MM.1S (cell line): ENCODE data around the gene FAM47A.

Experiments
- DNase-seq: peaks from one replicate; pipeline ENCODE4 v3.0.0-alpha.2; 2015
- H2AFZ ChIP-seq: fragments of 300-600 bp; sonication (generic); 2 replicates; pipeline ENCODE4 v1.6.0; 2016; ENCODE audit warnings: antibody characterized with exemption, low read length
- H3F3A ChIP-seq: fragments of 300-600 bp; sonication (generic); 2 replicates; pipeline ENCODE4 v1.6.1; 2016; ENCODE audit warnings: mild to moderate bottlenecking, antibody characterized with exemption, low read length, moderate library complexity, mixed read lengths; ENCODE audit not compliant: insufficient read depth
- H3K27ac ChIP-seq: fragments of 300-600 bp; sonication (generic); 2 replicates; pipeline ENCODE4 v1.5.1; 2016; ENCODE audit warnings: mild to moderate bottlenecking, low read length
- H3K27me3 ChIP-seq: fragments of 300-600 bp; sonication (generic); replicated peaks from 2 replicates; pipeline ENCODE4 v1.6.0; 2016; ENCODE audit warnings: low read length; ENCODE audit not compliant: insufficient read depth
- H3K36me3 ChIP-seq: fragments of 300-600 bp; sonication (generic); replicated peaks from 2 replicates; pipeline ENCODE4 v1.6.1; 2016; ENCODE audit warnings: mild to moderate bottlenecking, low read length, mixed read lengths; ENCODE audit not compliant: insufficient read depth
- H3K4me1 ChIP-seq: fragments of 300-600 bp; sonication (generic); 2 replicates; pipeline ENCODE4 v1.6.1; 2016; ENCODE audit warnings: low read length, mixed read lengths
- H3K4me2 ChIP-seq: fragments of 300-600 bp; sonication (generic); 2 replicates; pipeline ENCODE4 v1.6.0; 2016; ENCODE audit warnings: low read depth, low read length
- H3K4me3 ChIP-seq: fragments of 300-600 bp; sonication (generic); 2 replicates; pipeline ENCODE4 v1.5.1; 2016; ENCODE audit warnings: low read length, mixed read lengths
- H3K79me2 ChIP-seq: fragments of 300-600 bp; sonication (generic); 2 replicates; pipeline ENCODE4 v1.6.1; 2016; ENCODE audit warnings: mixed run types, low read length, mixed read lengths
- H3K9ac ChIP-seq: fragments of 300-600 bp; sonication (generic); 2 replicates; pipeline ENCODE4 v1.6.1; 2016; ENCODE audit warnings: low read length, mixed read lengths
- H3K9me2 ChIP-seq: fragments of 300-600 bp; sonication (generic); replicated peaks from 2 replicates; pipeline ENCODE4 v1.6.1; 2016; ENCODE audit warnings: mild to moderate bottlenecking, low read length, mixed read lengths; ENCODE audit not compliant: insufficient read depth
- H3K9me3 ChIP-seq: fragments of 300-600 bp; sonication (generic); replicated peaks from 2 replicates; pipeline ENCODE4 v1.6.1; 2016; ENCODE audit warnings: mild to moderate bottlenecking, low read length, mixed read lengths; ENCODE audit not compliant: insufficient read depth
- H4K20me1 ChIP-seq: fragments of 300-600 bp; sonication (generic); 2 replicates; pipeline ENCODE4 v1.6.1; 2016; ENCODE audit warnings: mild to moderate bottlenecking, low read length, moderate library complexity, mixed read lengths; ENCODE audit not compliant: insufficient read depth
- EZH2 ChIP-seq: fragments of 300-600 bp; sonication (generic); optimal IDR thresholded peaks from 2 replicates; pipeline ENCODE3; 2017; ENCODE audit warnings: low read depth, mild to moderate bottlenecking, antibody characterized with exemption, low read length, mixed read lengths
- EZH2phosphoT487 ChIP-seq: fragments of 300-600 bp; sonication (generic); IDR thresholded peaks from 2 replicates; pipeline ENCODE4 v1.6.1; 2018; ENCODE audit warnings: antibody characterized with exemption, low read length
- TF ChIP-seq, protein P1 (sequence below): fragments of 300-600 bp; sonication (generic); IDR thresholded peaks from 2 replicates; pipeline ENCODE4 v1.5.1; 2016; ENCODE audit warnings: antibody characterized with exemption, low read length, mixed read lengths

The FAM47A gene

DNA sequence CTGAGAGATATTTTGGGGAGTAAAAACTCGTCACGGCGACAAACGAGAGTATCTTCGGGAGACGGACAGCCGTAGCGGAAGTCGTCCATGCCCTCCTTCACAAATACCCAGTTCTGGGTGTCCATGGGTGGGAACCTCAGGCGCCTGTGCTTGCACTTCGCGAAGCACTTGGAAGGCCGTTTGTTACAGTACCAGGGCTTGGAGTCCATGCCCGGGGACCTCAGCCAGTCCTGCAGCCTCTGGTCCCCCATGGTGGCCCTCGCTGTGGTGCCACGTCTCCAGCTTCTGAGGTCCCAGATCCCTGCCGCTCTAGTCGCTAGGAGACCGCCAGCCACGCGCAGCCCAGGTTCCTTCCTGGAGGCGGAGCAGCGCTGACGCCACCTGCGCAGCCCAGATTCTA lies at the start of gene FAM47A:
TSS of gene FAM47A (minus strand) at position 287 of the 400 bp plus-strand sequence. CDS start at position 251, 36 bp downstream.
- Histone ChIP-seq H3K79me2 (no peaks in the 10 kb centered on the region), H3K9me3 (no peaks in the 10 kb centered on the region), H3K4me3 (no peak within 1 kb of the TSS), H3K9me2 (no peaks in the 10 kb centered on the region), H3K9ac (no peak within 1 kb of the TSS), H3F3A (no peaks in the 10 kb centered on the region), H2AFZ (no peak within 1 kb of the TSS), H3K27me3 (no peaks in the 10 kb centered on the region), H4K20me1 (no peaks in the 10 kb centered on the region), H3K4me1 (no peaks in the 10 kb centered on the region), H3K4me2 (no peak within 1 kb of the TSS), H3K27ac (no peak within 1 kb of the TSS), H3K36me3 (no peaks in the 10 kb centered on the region)
- TF ChIP-seq EZH2, result no peak
- TF ChIP-seq, protein P1, sequence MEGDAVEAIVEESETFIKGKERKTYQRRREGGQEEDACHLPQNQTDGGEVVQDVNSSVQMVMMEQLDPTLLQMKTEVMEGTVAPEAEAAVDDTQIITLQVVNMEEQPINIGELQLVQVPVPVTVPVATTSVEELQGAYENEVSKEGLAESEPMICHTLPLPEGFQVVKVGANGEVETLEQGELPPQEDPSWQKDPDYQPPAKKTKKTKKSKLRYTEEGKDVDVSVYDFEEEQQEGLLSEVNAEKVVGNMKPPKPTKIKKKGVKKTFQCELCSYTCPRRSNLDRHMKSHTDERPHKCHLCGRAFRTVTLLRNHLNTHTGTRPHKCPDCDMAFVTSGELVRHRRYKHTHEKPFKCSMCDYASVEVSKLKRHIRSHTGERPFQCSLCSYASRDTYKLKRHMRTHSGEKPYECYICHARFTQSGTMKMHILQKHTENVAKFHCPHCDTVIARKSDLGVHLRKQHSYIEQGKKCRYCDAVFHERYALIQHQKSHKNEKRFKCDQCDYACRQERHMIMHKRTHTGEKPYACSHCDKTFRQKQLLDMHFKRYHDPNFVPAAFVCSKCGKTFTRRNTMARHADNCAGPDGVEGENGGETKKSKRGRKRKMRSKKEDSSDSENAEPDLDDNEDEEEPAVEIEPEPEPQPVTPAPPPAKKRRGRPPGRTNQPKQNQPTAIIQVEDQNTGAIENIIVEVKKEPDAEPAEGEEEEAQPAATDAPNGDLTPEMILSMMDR, result no peak
- no peak for TF ChIP-seq EZH2phosphoT487
- no peak for DNase-seq

DNA sequence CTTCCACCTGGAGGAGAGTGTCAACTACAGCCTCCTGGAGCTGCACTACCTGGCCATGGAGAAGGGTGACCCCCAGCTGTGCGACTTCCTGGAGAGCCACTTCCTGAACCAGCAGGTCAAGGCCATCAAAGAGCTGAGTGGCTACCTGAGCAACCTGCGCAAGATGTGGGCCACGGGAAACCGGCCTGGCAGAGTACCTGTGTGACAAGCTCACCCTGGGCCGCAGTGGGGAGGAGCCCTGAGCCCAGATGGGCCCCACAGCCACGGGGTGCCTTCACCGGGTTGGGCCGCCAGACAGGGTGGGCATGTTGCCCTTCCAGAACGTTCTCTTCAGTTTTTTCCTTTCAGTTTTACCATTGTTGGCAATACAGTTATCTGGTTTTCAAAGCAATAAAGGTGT lies 15.2 kb upstream of the FAM47A start:
- H3K9me2 ChIP-seq, result no peaks in the 10 kb centered on the region

DNA sequence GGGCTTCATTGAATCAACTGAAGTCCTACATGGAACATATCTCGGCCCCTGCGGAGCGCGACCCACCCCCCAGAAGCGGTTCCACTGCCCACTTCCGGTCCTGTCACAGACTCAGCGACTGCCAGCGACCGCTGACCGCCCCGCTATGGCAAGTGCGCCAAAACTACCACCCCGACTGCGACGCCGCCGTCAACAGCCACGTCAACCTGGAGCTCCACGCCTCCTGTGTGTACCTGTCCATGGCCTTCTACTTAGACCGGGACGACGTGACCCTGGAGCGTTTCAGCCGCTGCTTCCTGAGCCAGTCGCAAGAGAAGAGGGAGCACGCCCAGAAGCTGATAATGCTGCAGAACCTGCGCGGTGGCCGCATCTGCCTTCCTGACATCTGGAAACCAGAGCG lies 14.8 kb upstream of the FAM47A start:
- Histone ChIP-seq H3K27ac (no peak overlapping the region), H3K79me2 (no peaks in the 10 kb centered on the region), H3K4me2 (no peak overlapping the region), H3K36me3 (no peaks in the 10 kb centered on the region), H3K9me3 (no peaks in the 10 kb centered on the region), H3K4me3 (no peak overlapping the region), H3K9me2 (no peaks in the 10 kb centered on the region), H3F3A (no peaks in the 10 kb centered on the region), H4K20me1 (no peaks in the 10 kb centered on the region), H2AFZ (no peak overlapping the region), H3K9ac (no peak overlapping the region), H3K4me1 (no peaks in the 10 kb centered on the region), H3K27me3 (no peaks in the 10 kb centered on the region)
- DNase-seq, result no peak
- TF ChIP-seq EZH2 (no peak), EZH2phosphoT487 (no peak)
- TF ChIP-seq, protein P1, result no peak

More for the DNA sequence above, 15.2 kb upstream of the FAM47A start:
- Histone ChIP-seq H3K4me1 (no peaks in the 10 kb centered on the region), H3K4me3 (no peak overlapping the region), H3K9me3 (no peaks in the 10 kb centered on the region), H3K9ac (no peak overlapping the region), H3K27me3 (no peaks in the 10 kb centered on the region), H4K20me1 (no peaks in the 10 kb centered on the region), H3K4me2 (no peak overlapping the region), H3K79me2 (no peaks in the 10 kb centered on the region), H3K27ac (no peak overlapping the region), H2AFZ (no peak overlapping the region), H3F3A (no peaks in the 10 kb centered on the region), H3K36me3 (no peaks in the 10 kb centered on the region)
- TF ChIP-seq EZH2phosphoT487, result no peak
- no peak for TF ChIP-seq EZH2
- TF ChIP-seq, protein P1, result no peak
- no peak for DNase-seq
